ENCODE results near the gene CCDC146.
"Not testable (repeated sequence)": the region's sequence is repeated elsewhere in the genome, so short reads cannot be mapped to it uniquely, and the experiment has no call there.

- TF ChIP-seq CTCF (IDR thresholded peaks at IDR 0.05; ENCODE audit: low read depth, low read length); EZH2phosphoT487 (IDR thresholded peaks at IDR 0.05; ENCODE audit: low read depth): not testable (repeated sequence)
These were observed 47.5 kb upstream of the CCDC146 start for GRCh38 chr7:77074786-77075396.

All from OCI-LY3 (cell line).